Activated CD8-positive, alpha-beta memory T cell treated with anti-CD3 and anti-CD28 coated beads, Interleukin-2, amount 50 U/mL, for 24 hours (primary cell): Measurements from ENCODE around the gene LLGL2.

Source experiments
- DNase-seq: peaks from one replicate; pipeline ENCODE4 v3.0.0-alpha.2; 2020; ENCODE audit errors: extremely low read depth

The LLGL2 gene

GRCh38 chr17:75549246-75550138 lies 24.0 kb downstream of the LLGL2 start:
- no peak for DNase-seq

GRCh38 chr17:75550139-75550465 lies 24.6 kb downstream of the LLGL2 start:
- no peak for DNase-seq

- DNase-seq: no peak
These were observed 25.8 kb downstream of the LLGL2 start for GRCh38 chr17:75551266-75551665.

- no peak for DNase-seq
These were observed 27.2 kb downstream of the LLGL2 start for GRCh38 chr17:75552425-75553294.

GRCh38 chr17:75553295-75554110 lies 28.0 kb downstream of the LLGL2 start:
- DNase-seq: no peak

- no peak for DNase-seq
These were observed 30.2 kb downstream of the LLGL2 start for GRCh38 chr17:75555679-75556153.

GRCh38 chr17:75557075-75557851 lies 31.8 kb downstream of the LLGL2 start:
- DNase-seq: no peak

- DNase-seq: no peak
These were observed 32.6 kb downstream of the LLGL2 start for GRCh38 chr17:75557852-75558665.

GRCh38 chr17:75558666-75559530 lies 33.4 kb downstream of the LLGL2 start:
- DNase-seq: no peak

GRCh38 chr17:75559958-75560533 lies 34.5 kb downstream of the LLGL2 start:
- no peak for DNase-seq

- DNase-seq: no peak
These were observed 36.6 kb downstream of the LLGL2 start for GRCh38 chr17:75561927-75562603.

- DNase-seq: no peak
These were observed 37.7 kb downstream of the LLGL2 start for GRCh38 chr17:75563063-75563758.

- DNase-seq: no peak
These were observed 38.7 kb downstream of the LLGL2 start for GRCh38 chr17:75564195-75564594.

- no peak for DNase-seq
These were observed 39.6 kb downstream of the LLGL2 start for GRCh38 chr17:75565066-75565465.

GRCh38 chr17:75565618-75566017 lies 40.1 kb downstream of the LLGL2 start:
- DNase-seq: no peak

- no peak for DNase-seq
These were observed 40.9 kb downstream of the LLGL2 start for GRCh38 chr17:75566416-75566815.

- DNase-seq: no peak
These were observed 41.3 kb downstream of the LLGL2 start for GRCh38 chr17:75566834-75567233.
